Measurements from ENCODE around the gene WBP11.

- TF ChIP-seq POLR2A (IDR thresholded peaks at IDR 0.05) = no peak
- TF ChIP-seq CTCF (IDR thresholded peaks at IDR 0.05) = no peak
Observed at GRCh38 chr12:14841761-14842160, 38.5 kb upstream of the WBP11 start.
